H1 (cell line): Measurements from ENCODE around the gene LIPT2. TPM values are rescaled to one million over a fixed set of nuclear protein-coding genes. Genes with fewer than 3 reads are reported as not detected.

Experiments used
- CTCF ChIA-PET: fragments of 300-600 bp; sonication (Branson Sonifier 250); formaldehyde crosslinking; loops from one replicate; lab custom pipeline; 2021; ENCODE audit not compliant: partially characterized antibody; lab: Charles Lee
- POLR2A ChIA-PET: fragments of 300-600 bp; sonication (Branson Sonifier 250); formaldehyde crosslinking; loops from one replicate; lab custom pipeline; 2021; ENCODE audit warnings: inconsistent platforms; ENCODE audit not compliant: partially characterized antibody; lab: Charles Lee
- DNase-seq, 2 experiments: peaks; one replicate each; pipeline versions ENCODE4 v3.0.0 to v3.0.0-alpha.2; 2010 to 2022; ENCODE audit warnings: low spot score in 2 of 2, low read depth in 1 of 2, mixed read lengths in 1 of 2
- FAIRE-seq: peaks from 2 replicates; lab custom pipeline; 2011; peaks lifted over from hg19 to GRCh38; lab: Jason Lieb, UNC
- H2AFZ ChIP-seq: 2 replicates; pipeline ENCODE4 v1.8.1; 2012; ENCODE audit warnings: low read length, inconsistent platforms
- H2AK5ac ChIP-seq: 2 replicates; pipeline ENCODE4 v1.6.1; 2013; ENCODE audit warnings: low read depth, low read length
- H2BK120ac ChIP-seq: replicated peaks from 2 replicates; pipeline ENCODE3; 2013; ENCODE audit warnings: low read depth, low read length, inconsistent platforms
- H2BK12ac ChIP-seq: 2 replicates; pipeline ENCODE4 v1.6.1; 2013; ENCODE audit warnings: low read depth, low read length
- H2BK15ac ChIP-seq: 2 replicates; pipeline ENCODE4 v1.6.1; 2013; ENCODE audit warnings: low read length
- H2BK20ac ChIP-seq: 2 replicates; pipeline ENCODE4 v1.6.1; 2013; ENCODE audit warnings: low read length
- H2BK5ac ChIP-seq: 2 replicates; pipeline ENCODE4 v1.6.1; 2013; ENCODE audit warnings: low read depth, low read length
- H3K14ac ChIP-seq: 2 replicates; pipeline ENCODE4 v1.6.1; 2013; ENCODE audit warnings: inconsistent platforms; ENCODE audit not compliant: insufficient read length
- H3K18ac ChIP-seq: 2 replicates; pipeline ENCODE4 v1.6.1; 2013; ENCODE audit warnings: low read length; ENCODE audit errors: extremely low read depth
- H3K23ac ChIP-seq: 2 replicates; pipeline ENCODE4 v1.6.1; 2013; ENCODE audit warnings: inconsistent platforms; ENCODE audit not compliant: insufficient read length
- H3K23me2 ChIP-seq: 2 replicates; pipeline ENCODE4 v1.6.1; 2013; ENCODE audit warnings: low read depth, low read length
- H3K27ac ChIP-seq: 2 replicates; pipeline ENCODE4 v1.6.1; 2011; ENCODE audit warnings: low read depth, low read length, inconsistent platforms
- H3K27me3 ChIP-seq, 4 experiments: replicated peaks in 1 of 4; 1 replicate in 1 of 4; 2 replicates in 3 of 4; pipeline versions ENCODE4 v1.6.1 to v1.8.1; 2011 to 2013; ENCODE audit warnings: low read length in 3 of 4, mild to moderate bottlenecking in 3 of 4, inconsistent platforms in 2 of 4, mixed read lengths in 2 of 4, moderate library complexity in 1 of 4; ENCODE audit not compliant: control insufficient read depth in 3 of 4, insufficient read depth in 3 of 4; ENCODE audit errors: extremely low read depth in 1 of 4
- H3K36me3 ChIP-seq, 4 experiments: 2 replicates each; pipeline versions ENCODE4 v1.6.1 to v1.8.1; 2011 to 2013; ENCODE audit warnings: mild to moderate bottlenecking in 4 of 4, low read length in 3 of 4, moderate library complexity in 2 of 4, control low read depth in 1 of 4, inconsistent platforms in 1 of 4; ENCODE audit not compliant: insufficient read depth in 4 of 4, control insufficient read depth in 2 of 4
- H3K4ac ChIP-seq: replicated peaks from 2 replicates; pipeline ENCODE3; 2013; ENCODE audit warnings: low read length, low read depth, mixed read lengths, inconsistent platforms; ENCODE audit not compliant: insufficient read length
- H3K4me1 ChIP-seq, 4 experiments: replicated peaks in 1 of 4; 1 replicate in 1 of 4; 2 replicates in 3 of 4; pipeline versions ENCODE4 v1.6.1 to v1.8.1; 2011 to 2013; ENCODE audit warnings: low read length in 3 of 4, inconsistent platforms in 2 of 4, mixed read lengths in 1 of 4; ENCODE audit not compliant: insufficient read depth in 4 of 4, control insufficient read depth in 3 of 4
- H3K4me2 ChIP-seq, 2 experiments: 2 replicates each; pipeline versions ENCODE4 v1.6.1 to v1.8.1; 2011 to 2013; ENCODE audit warnings: low read depth in 2 of 2, low read length in 2 of 2, control low read depth in 1 of 2, inconsistent platforms in 1 of 2, mild to moderate bottlenecking in 1 of 2; ENCODE audit not compliant: insufficient read depth in 1 of 2
- H3K4me3 ChIP-seq, 4 experiments: fragments of 200-600, 300-600 bp in 1 of 4; sonication (generic), shearing (Covaris generic), sonication (Bioruptor Twin) in 1 of 4; 2 replicates each; pipeline versions ENCODE4 v1.5.1 to v1.8.1; 2011 to 2016; ENCODE audit warnings: low read length in 4 of 4, low read depth in 3 of 4, control low read depth in 2 of 4, inconsistent platforms in 2 of 4, mild to moderate bottlenecking in 2 of 4, mixed read lengths in 1 of 4, moderate library complexity in 1 of 4; ENCODE audit not compliant: insufficient read depth in 2 of 4; ENCODE audit errors: extremely low read depth in 1 of 4
- H3K56ac ChIP-seq: replicated peaks from 2 replicates; pipeline ENCODE3; 2013; ENCODE audit warnings: low read depth, mild to moderate bottlenecking, mixed read lengths, low read length, inconsistent platforms; ENCODE audit not compliant: insufficient read length
- H3K79me1 ChIP-seq: 2 replicates; pipeline ENCODE4 v1.6.1; 2013; ENCODE audit warnings: low read depth, low read length, control low read depth
- H3K79me2 ChIP-seq, 2 experiments: 2 replicates each; pipeline versions ENCODE4 v1.6.1 to v1.8.1; 2012 to 2013; ENCODE audit warnings: low read length in 2 of 2, mild to moderate bottlenecking in 2 of 2, inconsistent platforms in 1 of 2; ENCODE audit not compliant: insufficient read depth in 2 of 2, control insufficient read depth in 1 of 2
- H3K9ac ChIP-seq, 4 experiments: replicated peaks in 1 of 4; 1 replicate in 1 of 4; 2 replicates in 3 of 4; pipeline versions ENCODE4 v1.6.1 to v1.8.1; 2011 to 2013; ENCODE audit warnings: low read depth in 3 of 4, low read length in 3 of 4, control low read depth in 2 of 4, mild to moderate bottlenecking in 2 of 4, moderate library complexity in 2 of 4, inconsistent platforms in 1 of 4; ENCODE audit errors: extremely low read depth in 1 of 4
- H3K9me3 ChIP-seq, 2 experiments: 2 replicates each; pipeline versions ENCODE4 v1.6.1 to v1.8.1; 2012 to 2013; ENCODE audit warnings: mild to moderate bottlenecking in 2 of 2, moderate library complexity in 2 of 2, control low read depth in 1 of 2, inconsistent platforms in 1 of 2, low read depth in 1 of 2, low read length in 1 of 2, mixed read lengths in 1 of 2; ENCODE audit not compliant: insufficient read depth in 2 of 2
- H4K20me1 ChIP-seq, 2 experiments: replicated peaks in 1 of 2; 2 replicates each; pipeline versions ENCODE3 to v1.8.1; 2011 to 2013; ENCODE audit warnings: inconsistent platforms in 2 of 2, low read length in 2 of 2, mild to moderate bottlenecking in 1 of 2; ENCODE audit not compliant: insufficient read depth in 2 of 2, control insufficient read depth in 1 of 2
- H4K5ac ChIP-seq: 2 replicates; pipeline ENCODE4 v1.6.1; 2013; ENCODE audit warnings: low read length, low read depth, mixed read lengths, inconsistent platforms; ENCODE audit not compliant: insufficient read length
- H4K8ac ChIP-seq: 2 replicates; pipeline ENCODE4 v1.8.0; 2013; ENCODE audit warnings: mild to moderate bottlenecking, moderate library complexity, low read length, inconsistent platforms; ENCODE audit not compliant: insufficient read depth; ENCODE audit errors: extremely low read depth
- H4K91ac ChIP-seq: replicated peaks from 2 replicates; pipeline ENCODE3; 2013; ENCODE audit warnings: low read length, mixed read lengths, inconsistent platforms; ENCODE audit not compliant: insufficient read length
- ATF3 ChIP-seq: IDR thresholded peaks from 2 replicates; pipeline ENCODE4 v1.6.1; 2011; ENCODE audit warnings: low read depth, mild to moderate bottlenecking, low read length; ENCODE audit not compliant: insufficient read depth
- CEBPB ChIP-seq: IDR thresholded peaks from 2 replicates; pipeline ENCODE4 v1.6.1; 2012; ENCODE audit warnings: low read depth, low read length
- CHD2 ChIP-seq: IDR thresholded peaks from 2 replicates; pipeline ENCODE4 v1.6.1; 2012; ENCODE audit warnings: low read length, improper control_type of control experiment
- EGR1 ChIP-seq: IDR thresholded peaks from 2 replicates; pipeline ENCODE4 v1.6.1; 2011; ENCODE audit warnings: low read depth, low read length, borderline replicate concordance
- POU5F1 ChIP-seq: IDR thresholded peaks from 2 replicates; pipeline ENCODE4 v1.6.1; 2011; ENCODE audit warnings: low read depth, mild to moderate bottlenecking, low read length, moderate library complexity
- USF2 ChIP-seq: IDR thresholded peaks from 2 replicates; pipeline ENCODE4 v1.6.1; 2011; ENCODE audit warnings: low read length, improper control_type of control experiment
- whole genome bisulfite sequencing, 2 experiments: shearing (Covaris generic) in 1 of 2; methylation state at CpG; one replicate each; pipeline versions ENCODE4 v1.1.6 to v1.1.7; 2013 to 2015; ENCODE audit warnings: low lambda C conversion rate in 2 of 2, mixed read lengths in 2 of 2, inconsistent platforms in 1 of 2, low coverage in 1 of 2, missing lambda C conversion rate in 1 of 2; ENCODE audit not compliant: insufficient replicate concordance in 2 of 2, insufficient coverage in 1 of 2, insufficient read length in 1 of 2; ENCODE audit errors: extremely low coverage in 1 of 2, missing lambda C conversion rate in 1 of 2; 5-methylcytosine and 5-hydroxymethylcytosine counted together
- polyA plus RNA-seq, 7 experiments: library from polyadenylated mRNA; depleted of rRNA in 3 of 7; stranded (reverse) in 5 of 7; unstranded in 2 of 7; fragments of >200 nt in 5 of 7; fragments of 200-250 nt in 2 of 7; gene quantifications; 1 replicate in 5 of 7; 2 replicates in 1 of 7; 4 replicates in 1 of 7; pipeline versions ENCODE4 v1.2.1 to v1.2.3, GENCODE V29; 2011 to 2013; ENCODE audit warnings: missing spikeins in 2 of 7, mixed read lengths in 2 of 7
- total RNA-seq: library from RNA; stranded (reverse); fragmentation: NEBNext Ultra II Directional; extraction: Animal tissue kit (Norgen Biotek cat#: 25700); gene quantifications from 2 replicates; pipeline ENCODE4 v1.2.1, GENCODE V29; 2021

LIPT2 gene
- total and polyA plus RNA-seq, 2 of the 8 experiments (the other 6 are each of a cell fraction or from before 2014, with no cell fraction given), result 6.4 to 16.7 TPM

- no peak for DNase-seq
- no peaks in the 10 kb centered on the region for H4K20me1 ChIP-seq
- no peak overlapping the region for H2BK15ac ChIP-seq
- no peak overlapping the region for H3K27ac ChIP-seq
- H2BK12ac ChIP-seq, result no peak overlapping the region
- no peak overlapping the region for H4K8ac ChIP-seq
- H2AFZ ChIP-seq, result no peak overlapping the region
- FAIRE-seq, result no peak
- no peak overlapping the region for H3K23ac ChIP-seq
- H4K91ac ChIP-seq, result no peak overlapping the region
- H3K56ac ChIP-seq, result no peak overlapping the region
- CTCF ChIA-PET, result interaction anchor here (0.6 to 1.0 kb wide), 3 partner anchors 16 to 27 kb away, joined by 3 to 4 read pairs (median 4); no protein-coding TSS in a partner anchor
- no peak overlapping the region for H2AK5ac ChIP-seq
- TF ChIP-seq CEBPB, result peak; percentile 70
- no peak for TF ChIP-seq EGR1
- no peak for TF ChIP-seq CHD2
- TF ChIP-seq POU5F1, result no peak
- no peak for TF ChIP-seq ATF3
- TF ChIP-seq USF2, result no peak
- no peak overlapping the region for H3K14ac ChIP-seq
- no peaks in the 10 kb centered on the region for H3K9me3 ChIP-seq
- H3K4me3 ChIP-seq, result no peak overlapping the region
- no peak overlapping the region for H4K5ac ChIP-seq
- no peak overlapping the region for H2BK20ac ChIP-seq
- no peaks in the 10 kb centered on the region for H3K4me1 ChIP-seq
- WGBS, 2 experiments, result 91% methylated on average over 10 of the region's 10 CpGs; no CpG with 5 or more reads in 1 of the 2 experiments
- H2BK120ac ChIP-seq, result no peak overlapping the region
- no peak overlapping the region for H3K4me2 ChIP-seq
- no peaks in the 10 kb centered on the region for H3K27me3 ChIP-seq
- H3K23me2 ChIP-seq, result no peaks in the 10 kb centered on the region
- no peak overlapping the region for H2BK5ac ChIP-seq
- no peak overlapping the region for H3K9ac ChIP-seq
- H3K79me2 ChIP-seq, result no peaks in the 10 kb centered on the region
- no peak overlapping the region for H3K18ac ChIP-seq
- no peaks in the 10 kb centered on the region for H3K79me1 ChIP-seq
- POLR2A ChIA-PET, result interaction anchor here (0.7 to 1.8 kb wide), 2 partner anchors 14 to 91 kb away, joined by 3 to 7 read pairs; partner anchors contain the start of gene LIPT2
- no peak overlapping the region for H3K4ac ChIP-seq
- H3K36me3 ChIP-seq, result no peaks in the 10 kb centered on the region
Observed at GRCh38 chr11:74478877-74479731, 14.4 kb downstream of the LIPT2 start.
